GM12865 (cell line): ENCODE data around the gene PRKCA.

Experiments used
- DNase-seq: peaks from one replicate; pipeline ENCODE4 v3.0.0; 2010; ENCODE audit warnings: low read depth
- H3K4me3 ChIP-seq: 2 replicates; pipeline ENCODE4 v1.5.1; 2011; ENCODE audit warnings: mild to moderate bottlenecking, low read depth, low read length, control low read depth
- CTCF ChIP-seq: IDR thresholded peaks from 2 replicates; pipeline ENCODE4 v1.5.1; 2011; ENCODE audit warnings: low read length, control low read depth, low read depth, inconsistent platforms; ENCODE audit not compliant: insufficient read depth; ENCODE audit errors: missing control alignments

Gene PRKCA

DNA sequence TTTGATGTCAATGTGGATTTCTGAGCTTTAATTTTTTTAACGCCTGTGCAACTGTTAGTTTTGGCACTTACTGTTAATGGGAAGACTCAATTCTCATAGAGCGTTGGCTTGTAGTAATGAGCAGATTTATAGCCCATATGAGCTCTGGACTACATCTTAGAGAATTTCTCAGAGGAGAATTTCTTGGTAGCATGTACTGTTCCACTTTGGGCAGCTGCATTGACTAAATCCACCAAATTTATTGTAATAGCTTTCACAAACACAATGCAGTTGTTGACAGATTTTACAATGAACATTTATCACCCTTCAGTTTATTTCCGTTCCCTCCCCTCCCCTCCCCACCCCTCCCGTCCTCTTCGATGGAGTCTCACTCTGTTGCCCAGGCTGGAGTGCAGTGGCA, 193.9 kb downstream of the PRKCA start:
- DNase-seq, result no peak
- TF ChIP-seq CTCF, result no peak
- no peak overlapping the region for H3K4me3 ChIP-seq

GRCh38 chr17:66498580-66498979, 196.2 kb downstream of the PRKCA start:
- no peak for TF ChIP-seq CTCF
- no peak for DNase-seq
- no peak overlapping the region for H3K4me3 ChIP-seq

- DNase-seq, result no peak
- no peak overlapping the region for H3K4me3 ChIP-seq
- TF ChIP-seq CTCF, result no peak
Observed at GRCh38 chr17:66506641-66507040, 204.2 kb downstream of the PRKCA start.

DNA sequence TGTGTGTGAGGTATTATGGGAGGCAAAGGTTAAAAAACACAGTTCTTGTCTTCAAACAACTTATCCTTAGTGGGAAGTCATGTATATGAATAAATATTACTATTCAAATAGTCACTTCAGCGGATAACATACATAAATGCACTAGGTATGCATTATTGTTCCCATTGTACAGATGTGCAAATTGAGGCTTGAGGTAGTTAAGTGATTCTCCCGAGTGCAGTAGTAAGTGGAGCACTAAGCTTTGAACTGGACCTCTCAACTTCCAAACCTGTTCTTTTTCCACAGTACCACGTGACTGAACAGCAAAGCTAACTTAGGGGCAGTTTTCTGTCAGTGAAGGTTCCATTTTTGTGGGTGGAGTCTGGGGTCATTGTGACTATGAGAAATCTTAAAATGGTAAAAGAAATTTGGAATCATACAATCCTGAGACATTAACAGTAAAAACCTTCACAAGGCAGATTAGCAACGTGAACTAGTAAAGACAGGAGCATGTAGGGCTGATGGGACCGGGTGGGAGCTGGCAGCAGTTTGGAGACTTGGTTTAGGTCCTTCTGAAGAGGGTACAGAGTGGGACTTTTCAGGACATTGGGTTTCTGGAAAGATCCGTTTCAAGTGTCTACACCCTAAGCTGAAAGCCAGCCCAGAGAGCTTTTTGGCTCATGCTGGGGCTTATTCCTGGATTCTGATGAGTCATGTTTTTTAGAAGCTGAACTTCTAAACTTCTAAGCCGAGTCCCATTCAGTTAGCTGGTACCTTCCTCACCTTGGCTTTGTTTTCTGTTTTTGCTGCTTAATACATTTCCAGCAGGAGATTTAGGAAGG, 204.9 kb downstream of the PRKCA start:
- no peak overlapping the region for H3K4me3 ChIP-seq
- no peak for TF ChIP-seq CTCF
- no peak for DNase-seq

DNA sequence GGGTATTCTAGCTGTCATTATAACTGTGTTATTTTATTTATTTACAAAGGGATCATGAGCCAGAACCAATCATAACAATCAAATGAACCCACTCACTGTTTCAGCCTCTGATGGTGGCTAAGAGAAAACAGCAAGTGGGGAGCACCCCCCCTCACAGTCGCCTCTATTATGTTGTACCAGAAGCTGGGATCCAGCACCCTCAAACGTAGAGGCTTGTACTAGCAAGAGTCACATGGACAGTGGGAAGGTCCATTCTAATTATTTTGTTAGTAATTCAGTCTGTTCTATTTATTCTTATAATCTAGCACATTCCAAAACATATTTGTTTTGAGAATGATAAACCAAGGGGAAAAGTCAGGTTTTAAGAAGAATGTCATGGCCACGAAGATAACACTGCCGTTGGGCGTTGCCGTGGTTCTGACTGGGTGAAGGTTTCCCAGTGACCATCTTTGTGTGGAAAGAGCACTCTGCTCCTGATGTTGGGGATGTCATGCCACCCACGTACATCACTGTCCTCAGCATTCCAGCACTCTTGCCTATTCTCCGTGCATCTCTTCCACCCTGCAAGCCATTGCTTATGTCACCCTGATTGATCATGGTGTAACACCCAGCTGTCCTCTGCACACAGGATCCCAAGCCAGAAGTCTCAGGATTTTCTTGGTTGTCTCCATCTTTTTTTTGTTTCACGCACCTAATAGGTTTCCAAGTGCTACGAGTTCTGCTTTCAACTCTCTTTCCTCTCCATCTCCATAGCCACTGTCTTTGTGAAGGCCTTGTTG, 205.8 kb downstream of the PRKCA start:
- no peak for DNase-seq
- TF ChIP-seq CTCF, result no peak
- no peak overlapping the region for H3K4me3 ChIP-seq

GRCh38 chr17:66508896-66509844, 206.8 kb downstream of the PRKCA start:
- no peak for TF ChIP-seq CTCF
- DNase-seq, result no peak
- no peak overlapping the region for H3K4me3 ChIP-seq
